Esophagus muscularis mucosa (tissue), 4 donors: Measurements from ENCODE around the gene B3GALT4.

ENCODE experiments used
- EP300 ChIP-seq: sonication (generic); formaldehyde crosslinking; IDR thresholded peaks from one replicate; pipeline ENCODE4 v1.6.1; 2017; ENCODE audit warnings: antibody characterized with exemption
- POLR2A ChIP-seq: fragments of 450-650 bp; IDR thresholded peaks from one replicate; pipeline ENCODE4 v1.6.1; 2017; ENCODE audit warnings: antibody characterized with exemption, moderate library complexity, mild to moderate bottlenecking, low read depth
- TF ChIP-seq, protein P1 (sequence below), 3 experiments: fragments of 200-600 bp in 2 of 3; fragments of 450-650 bp in 1 of 3; sonication (generic) in 2 of 3; IDR thresholded peaks; one replicate each; pipeline ENCODE4 v1.5.1; 2017 to 2019; ENCODE audit warnings: antibody characterized with exemption in 3 of 3, mild to moderate bottlenecking in 2 of 3, moderate library complexity in 1 of 3

DNA sequence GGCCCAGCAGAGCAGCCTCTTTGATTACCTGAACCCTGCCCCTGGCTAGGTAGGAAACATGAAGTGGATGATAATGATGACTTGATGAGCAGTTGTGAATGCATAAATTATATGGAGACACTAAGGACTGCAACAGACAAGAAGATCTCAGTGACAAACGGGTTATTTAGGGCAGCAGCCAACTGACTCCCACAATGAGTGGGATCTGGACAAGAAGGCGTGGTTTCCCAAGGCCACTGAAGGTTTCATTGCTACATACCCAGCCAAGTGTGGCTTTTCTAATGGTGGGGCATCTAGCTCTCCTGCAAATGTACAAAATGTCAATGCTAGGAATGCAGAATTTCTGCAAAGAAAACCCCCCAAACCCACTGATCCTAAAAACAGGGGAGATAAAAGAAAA lies 39.2 kb upstream of the B3GALT4 start:
- no peak for TF ChIP-seq EP300
- TF ChIP-seq, protein P1, sequence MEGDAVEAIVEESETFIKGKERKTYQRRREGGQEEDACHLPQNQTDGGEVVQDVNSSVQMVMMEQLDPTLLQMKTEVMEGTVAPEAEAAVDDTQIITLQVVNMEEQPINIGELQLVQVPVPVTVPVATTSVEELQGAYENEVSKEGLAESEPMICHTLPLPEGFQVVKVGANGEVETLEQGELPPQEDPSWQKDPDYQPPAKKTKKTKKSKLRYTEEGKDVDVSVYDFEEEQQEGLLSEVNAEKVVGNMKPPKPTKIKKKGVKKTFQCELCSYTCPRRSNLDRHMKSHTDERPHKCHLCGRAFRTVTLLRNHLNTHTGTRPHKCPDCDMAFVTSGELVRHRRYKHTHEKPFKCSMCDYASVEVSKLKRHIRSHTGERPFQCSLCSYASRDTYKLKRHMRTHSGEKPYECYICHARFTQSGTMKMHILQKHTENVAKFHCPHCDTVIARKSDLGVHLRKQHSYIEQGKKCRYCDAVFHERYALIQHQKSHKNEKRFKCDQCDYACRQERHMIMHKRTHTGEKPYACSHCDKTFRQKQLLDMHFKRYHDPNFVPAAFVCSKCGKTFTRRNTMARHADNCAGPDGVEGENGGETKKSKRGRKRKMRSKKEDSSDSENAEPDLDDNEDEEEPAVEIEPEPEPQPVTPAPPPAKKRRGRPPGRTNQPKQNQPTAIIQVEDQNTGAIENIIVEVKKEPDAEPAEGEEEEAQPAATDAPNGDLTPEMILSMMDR (IDR thresholded peaks at IDR 0.05): no peak
- no peak for TF ChIP-seq POLR2A
